ENCODE data around the gene AMPD2. TPM values are rescaled to one million over a fixed set of nuclear protein-coding genes. Genes with fewer than 3 reads are reported as not detected.

The AMPD2 gene
- total and polyA plus RNA-seq, 9 of the 15 experiments (the other 6 are each of a cell fraction or from before 2014, with no cell fraction given), result 2.0 to 77.7 (median 28.2) TPM

DNA sequence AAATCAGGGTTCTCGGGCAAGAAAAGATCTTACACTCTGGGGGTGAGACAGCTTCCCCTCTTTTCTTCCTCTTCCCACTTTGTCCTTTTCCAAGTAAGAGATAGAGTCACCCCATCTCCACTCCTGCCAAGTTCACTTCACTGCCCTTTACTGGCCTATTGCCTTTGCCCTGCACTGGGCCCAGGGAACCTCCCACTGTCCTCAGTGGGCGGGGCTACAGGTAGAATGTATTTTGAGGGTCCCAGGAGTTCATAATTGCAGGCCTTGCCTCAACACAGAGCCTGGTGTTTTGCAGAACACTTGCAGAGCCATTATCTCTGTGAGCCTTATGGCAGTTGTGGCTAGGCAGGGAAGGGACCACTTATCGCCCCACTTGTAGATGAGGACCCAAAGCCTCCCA lies 3.3 kb downstream of the AMPD2 start:
- H3K9me3 ChIP-seq (replicated peaks; ENCODE audit: control insufficient read depth, insufficient read depth, low read depth, low read length), result no peaks in the 10 kb centered on the region
- no peak overlapping the region for H3K27ac ChIP-seq (ENCODE audit: extremely low read depth, low read depth, low read length)
- no peaks in the 10 kb centered on the region for H3K27me3 ChIP-seq (ENCODE audit: control insufficient read depth in 2 of 2, insufficient read depth in 2 of 2, low read length in 2 of 2)
- in situ Hi-C loops (cut with MboI), result loop anchor here (5.0 kb wide), 1 partner anchor 76 kb away; the partner anchor contains the start of gene GNAI3
- peaks cover 32 to 73% of the 10 kb centered on the region in 2 experiments for H3K4me1 ChIP-seq (replicated peaks in 1 of 2; ENCODE audit: control insufficient read depth in 2 of 2, insufficient read depth in 2 of 2, low read length in 2 of 2)
- intact Hi-C loops (cut with micrococcal nuclease), result no loop called here
- H3K4me3 ChIP-seq, result no peak overlapping the region
- FAIRE-seq (peak; percentile 49), DNase-seq (ENCODE audit: extremely low read depth in 1 of 4, low spot score in 3 of 4) (peak in 1 of 4 experiments; percentile 51), ATAC-seq (no peak)
- 57% methylated on average over 3 of the region's 3 CpGs for WGBS (ENCODE audit: insufficient coverage, low coverage, missing lambda C conversion rate)
- ChIA-PET CTCF (ENCODE audit: low intra/inter-chr PET ratio) (no interaction called here), POLR2A (interaction anchor here (1.0 to 1.9 kb wide), 2 partner anchors 13 to 74 kb away, joined by 5 to 6 read pairs; partner anchors contain the start of gene GNAI3)
- H3K9ac ChIP-seq (ENCODE audit: insufficient read depth in 1 of 2, low read depth in 2 of 2, low read length in 2 of 2), result peak overlapping the region in 1 of 2 experiments; percentile 61; a peak in 1 of 4 replicates
- H3K36me3 ChIP-seq (ENCODE audit: control insufficient read depth, insufficient read depth, low read length), result peaks cover 21% of the 10 kb centered on the region; the same call in 2 of the 3 replicates
- TF ChIP-seq TCF3 (CRISPR knock-in tag; IDR thresholded peaks at IDR 0.05), result peak; percentile 67
- no peak for TF ChIP-seq ZEB2 (IDR thresholded peaks at IDR 0.05)
- TF ChIP-seq HNRNPLL (IDR thresholded peaks at IDR 0.05; ENCODE audit: low read depth, low read length, poor library complexity, severe bottlenecking), result peak; percentile 7
- no peak for TF ChIP-seq ZNF143 (CRISPR knock-in tag; IDR thresholded peaks at IDR 0.05)
- no peak for TF ChIP-seq HMG20A (CRISPR knock-in tag; conservative IDR thresholded peaks at IDR 0.05)
- no peak overlapping the region for H2AFZ ChIP-seq (ENCODE audit: low read depth, low read length)
- no TSS peak for BruUV-seq (replicated peaks)
- H4K20me1 ChIP-seq (replicated peaks; ENCODE audit: control insufficient read depth, insufficient read depth, low read length), result peaks cover 5% of the 10 kb centered on the region; the same call in 1 of the 2 replicates
- H3K9me1 ChIP-seq (ENCODE audit: control insufficient read depth, insufficient read depth, low read length), result no peaks in the 10 kb centered on the region
- peaks cover 55% of the 10 kb centered on the region for H3K79me2 ChIP-seq (ENCODE audit: control insufficient read depth, insufficient read depth, low read length)
- peak overlapping the region; percentile 31; the same call in 1 of the 2 replicates for H3K4me2 ChIP-seq (ENCODE audit: insufficient read depth, low read length)
